Measurements from ENCODE around the gene SOX1. TPM values are rescaled to one million over a fixed set of nuclear protein-coding genes. Genes with fewer than 3 reads are reported as not detected.
A peak's percentile ranks its signal among the peaks of the same experiment; 100 is the strongest.

The SOX1 gene
- total and polyA plus RNA-seq, 2 donors (not counting 3 experiments of a cell fraction or from before 2014, with no cell fraction given), result not detected

DNA sequence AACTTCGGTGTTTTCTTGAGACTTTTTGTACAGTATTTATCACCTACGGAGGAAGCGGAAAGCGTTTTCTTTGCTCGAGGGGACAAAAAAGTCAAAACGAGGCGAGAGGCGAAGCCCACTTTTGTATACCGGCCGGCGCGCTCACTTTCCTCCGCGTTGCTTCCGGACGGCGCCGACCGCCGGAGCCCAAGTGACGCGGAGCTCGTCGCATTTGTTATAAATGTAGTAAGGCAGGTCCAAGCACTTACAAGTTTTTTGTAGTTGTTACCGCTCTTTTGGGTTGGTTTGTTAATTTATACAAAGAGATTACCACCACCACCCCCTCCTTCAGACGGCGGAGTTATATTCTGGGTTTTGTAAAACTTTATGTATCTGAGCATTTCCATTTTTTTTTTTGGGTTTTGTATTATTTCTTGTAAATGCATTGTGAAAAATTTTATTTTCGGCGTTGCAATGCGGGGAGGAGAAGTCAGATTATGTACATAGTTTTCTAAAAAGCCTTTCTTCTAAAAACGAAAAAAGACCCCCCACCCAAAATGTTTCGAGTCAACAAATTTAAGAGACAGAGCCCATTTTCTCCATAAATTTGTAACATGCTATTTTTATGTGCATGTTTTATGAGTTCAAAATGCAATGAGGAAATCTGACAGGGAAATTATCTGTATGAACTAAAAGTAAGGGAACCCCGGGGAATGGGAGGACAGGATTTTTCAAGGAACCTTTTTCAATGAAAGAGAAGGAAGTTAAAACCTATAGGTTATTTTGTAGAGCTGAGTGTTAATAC lies 2.3 kb downstream of the SOX1 start:
- peaks cover 3% of the 10 kb centered on the region for H4K20me1 ChIP-seq (replicated peaks; ENCODE audit: control insufficient read depth, extremely low read depth, insufficient read depth, low read length)
- dilution Hi-C loops (cut with MboI; ENCODE audit: extremely low pct_ligation_motif_present, low sequenced_read_pairs) (no loop called here), intact Hi-C loops (cut with micrococcal nuclease) (no loop called here)
- H3K9ac ChIP-seq (replicated peaks; ENCODE audit: extremely low read depth, insufficient read depth, low read length), result no peak overlapping the region
- H3K79me2 ChIP-seq (ENCODE audit: control insufficient read depth, insufficient read depth, low read length), result no peaks in the 10 kb centered on the region
- DNase-seq (ENCODE audit: low read depth, low spot score) (no peak), FAIRE-seq (no peak)
- no peak for TF ChIP-seq JUN (IDR thresholded peaks at IDR 0.05; ENCODE audit: borderline replicate concordance, insufficient read depth, insufficient read length, low read depth)
- TF ChIP-seq, protein P1, sequence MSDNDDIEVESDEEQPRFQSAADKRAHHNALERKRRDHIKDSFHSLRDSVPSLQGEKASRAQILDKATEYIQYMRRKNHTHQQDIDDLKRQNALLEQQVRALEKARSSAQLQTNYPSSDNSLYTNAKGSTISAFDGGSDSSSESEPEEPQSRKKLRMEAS (IDR thresholded peaks at IDR 0.05; ENCODE audit: insufficient read depth, insufficient read length), result no peak
- TF ChIP-seq MYC (IDR thresholded peaks at IDR 0.05; ENCODE audit: low read depth, low read length), result no peak
- peak; percentile 91 for TF ChIP-seq EZH2 (IDR thresholded peaks at IDR 0.05; ENCODE audit: borderline replicate concordance, low read depth, low read length, severe bottlenecking)
- no peak for TF ChIP-seq POLR2A (IDR thresholded peaks at IDR 0.05; ENCODE audit: low read depth, low read length)
- no peak for TF ChIP-seq FOS (IDR thresholded peaks at IDR 0.05; ENCODE audit: borderline replicate concordance, insufficient read depth, low read length)
- peaks cover 61 to 84% of the 10 kb centered on the region in 2 experiments for H3K27me3 ChIP-seq (ENCODE audit: control insufficient read depth in 2 of 2, insufficient read depth in 2 of 2, low read length in 2 of 2)
- H3K4me3 ChIP-seq (replicated peaks in 1 of 3; ENCODE audit: insufficient read depth in 1 of 3, low read depth in 1 of 3, low read length in 3 of 3), result no peak overlapping the region
- H3K27ac ChIP-seq (ENCODE audit: insufficient read depth, low read depth, low read length), result no peak overlapping the region
- no TSS peak for BruUV-seq (replicated peaks)
- H3K36me3 ChIP-seq (ENCODE audit: control insufficient read depth in 2 of 2, extremely low read depth in 1 of 2, insufficient read depth in 2 of 2, low read length in 2 of 2), result no peaks in the 10 kb centered on the region
- ChIA-PET POLR2A (no interaction called here), CTCF (no interaction called here)
- H3K9me1 ChIP-seq (replicated peaks; ENCODE audit: control insufficient read depth, extremely low read depth, insufficient read depth, low read length), result no peaks in the 10 kb centered on the region
- H3K9me3 ChIP-seq (replicated peaks; ENCODE audit: control insufficient read depth, insufficient read depth, low read length), result no peaks in the 10 kb centered on the region
- no peak overlapping the region for H3K4me2 ChIP-seq (ENCODE audit: insufficient read depth, low read length)
- H2AFZ ChIP-seq (ENCODE audit: low read depth, low read length), result no peak overlapping the region
- no peaks in the 10 kb centered on the region for H3K4me1 ChIP-seq (ENCODE audit: control insufficient read depth, extremely low read depth, insufficient read depth, low read length)

DNA sequence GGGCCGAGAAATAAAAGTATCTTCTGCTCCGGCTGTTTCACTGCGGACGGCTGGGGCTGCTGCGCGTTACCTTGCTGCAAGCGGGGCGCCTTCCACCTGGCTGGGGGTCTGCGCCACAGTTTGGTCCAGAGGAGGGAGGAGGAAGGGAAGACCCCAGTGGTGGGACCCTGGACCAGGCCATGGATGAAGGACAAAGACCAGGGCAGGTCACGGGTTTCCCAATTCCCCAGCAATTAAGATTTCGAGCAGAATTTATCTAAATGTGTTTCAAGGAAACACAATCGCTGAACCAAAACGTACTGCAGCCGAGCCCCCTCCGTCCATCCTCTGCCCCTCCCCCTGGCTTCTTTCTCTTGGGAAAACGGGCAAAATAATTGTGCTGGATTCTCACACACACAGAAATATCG lies 2.9 kb downstream of the SOX1 start:
- Histone ChIP-seq H4K20me1 (replicated peaks; ENCODE audit: control insufficient read depth, extremely low read depth, insufficient read depth, low read length) (peaks cover 3% of the 10 kb centered on the region), H3K36me3 (ENCODE audit: control insufficient read depth in 2 of 2, extremely low read depth in 1 of 2, insufficient read depth in 2 of 2, low read length in 2 of 2) (no peaks in the 10 kb centered on the region), H3K9ac (replicated peaks; ENCODE audit: extremely low read depth, insufficient read depth, low read length) (no peak overlapping the region), H3K4me2 (ENCODE audit: insufficient read depth, low read length) (no peak overlapping the region), H3K27ac (ENCODE audit: insufficient read depth, low read depth, low read length) (no peak overlapping the region), H3K9me3 (replicated peaks; ENCODE audit: control insufficient read depth, insufficient read depth, low read length) (no peaks in the 10 kb centered on the region), H3K9me1 (replicated peaks; ENCODE audit: control insufficient read depth, extremely low read depth, insufficient read depth, low read length) (no peaks in the 10 kb centered on the region), H2AFZ (ENCODE audit: low read depth, low read length) (no peak overlapping the region), H3K4me1 (ENCODE audit: control insufficient read depth, extremely low read depth, insufficient read depth, low read length) (no peaks in the 10 kb centered on the region), H3K4me3 (replicated peaks in 1 of 3; ENCODE audit: insufficient read depth in 1 of 3, low read depth in 1 of 3, low read length in 3 of 3) (no peak overlapping the region), H3K27me3 (ENCODE audit: control insufficient read depth in 2 of 2, insufficient read depth in 2 of 2, low read length in 2 of 2) (peaks cover 62 to 84% of the 10 kb centered on the region in 2 experiments), H3K79me2 (ENCODE audit: control insufficient read depth, insufficient read depth, low read length) (no peaks in the 10 kb centered on the region)
- dilution Hi-C loops (cut with MboI; ENCODE audit: extremely low pct_ligation_motif_present, low sequenced_read_pairs) (no loop called here), intact Hi-C loops (cut with micrococcal nuclease) (no loop called here)
- BruUV-seq (replicated peaks), result no TSS peak
- POLR2A ChIA-PET, result no interaction called here
- DNase-seq (ENCODE audit: low read depth, low spot score) (no peak), FAIRE-seq (no peak)
- TF ChIP-seq POLR2AphosphoS5 (IDR thresholded peaks at IDR 0.05; ENCODE audit: insufficient read depth, low read depth, low read length) (no peak), POLR2A (IDR thresholded peaks at IDR 0.05; ENCODE audit: low read depth, low read length) (no peak), EZH2 (IDR thresholded peaks at IDR 0.05; ENCODE audit: borderline replicate concordance, low read depth, low read length, severe bottlenecking) (no peak), MYC (IDR thresholded peaks at IDR 0.05; ENCODE audit: low read depth, low read length) (no peak), GATA2 (IDR thresholded peaks at IDR 0.05; ENCODE audit: insufficient read depth, insufficient read length, low read depth, low read length) (no peak), JUN (IDR thresholded peaks at IDR 0.05; ENCODE audit: borderline replicate concordance, insufficient read depth, insufficient read length, low read depth) (no peak), FOS (IDR thresholded peaks at IDR 0.05; ENCODE audit: borderline replicate concordance, insufficient read depth, low read length) (no peak)
- TF ChIP-seq, protein P2, sequence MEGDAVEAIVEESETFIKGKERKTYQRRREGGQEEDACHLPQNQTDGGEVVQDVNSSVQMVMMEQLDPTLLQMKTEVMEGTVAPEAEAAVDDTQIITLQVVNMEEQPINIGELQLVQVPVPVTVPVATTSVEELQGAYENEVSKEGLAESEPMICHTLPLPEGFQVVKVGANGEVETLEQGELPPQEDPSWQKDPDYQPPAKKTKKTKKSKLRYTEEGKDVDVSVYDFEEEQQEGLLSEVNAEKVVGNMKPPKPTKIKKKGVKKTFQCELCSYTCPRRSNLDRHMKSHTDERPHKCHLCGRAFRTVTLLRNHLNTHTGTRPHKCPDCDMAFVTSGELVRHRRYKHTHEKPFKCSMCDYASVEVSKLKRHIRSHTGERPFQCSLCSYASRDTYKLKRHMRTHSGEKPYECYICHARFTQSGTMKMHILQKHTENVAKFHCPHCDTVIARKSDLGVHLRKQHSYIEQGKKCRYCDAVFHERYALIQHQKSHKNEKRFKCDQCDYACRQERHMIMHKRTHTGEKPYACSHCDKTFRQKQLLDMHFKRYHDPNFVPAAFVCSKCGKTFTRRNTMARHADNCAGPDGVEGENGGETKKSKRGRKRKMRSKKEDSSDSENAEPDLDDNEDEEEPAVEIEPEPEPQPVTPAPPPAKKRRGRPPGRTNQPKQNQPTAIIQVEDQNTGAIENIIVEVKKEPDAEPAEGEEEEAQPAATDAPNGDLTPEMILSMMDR (IDR thresholded peaks at IDR 0.05; ENCODE audit: extremely low read depth in 1 of 2, insufficient read depth in 1 of 2, low read depth in 1 of 2, low read length in 2 of 2), result no peak
- TF ChIP-seq, protein P1 (IDR thresholded peaks at IDR 0.05; ENCODE audit: insufficient read depth, insufficient read length), result no peak
- CTCF ChIA-PET, result no interaction called here
